ENCODE results near the gene RNF212B.

GRCh38 chr14:23209651-23210423 is 27.9 kb upstream of the RNF212B start:
- TF ChIP-seq CREB1 (IDR thresholded peaks at IDR 0.05; ENCODE audit: low read depth), result no peak
- no peak for TF ChIP-seq SP1 (IDR thresholded peaks at IDR 0.05; ENCODE audit: low read depth, low read length)
- no peak for TF ChIP-seq EZH2 (IDR thresholded peaks at IDR 0.05; ENCODE audit: borderline replicate concordance, control insufficient read depth, low read depth, low read length)
- TF ChIP-seq NFYA (IDR thresholded peaks at IDR 0.05; ENCODE audit: borderline replicate concordance, low read depth, low read length), result no peak
- no peak for TF ChIP-seq CBX5 (IDR thresholded peaks at IDR 0.05; ENCODE audit: low read depth)
- TF ChIP-seq, protein P1, sequence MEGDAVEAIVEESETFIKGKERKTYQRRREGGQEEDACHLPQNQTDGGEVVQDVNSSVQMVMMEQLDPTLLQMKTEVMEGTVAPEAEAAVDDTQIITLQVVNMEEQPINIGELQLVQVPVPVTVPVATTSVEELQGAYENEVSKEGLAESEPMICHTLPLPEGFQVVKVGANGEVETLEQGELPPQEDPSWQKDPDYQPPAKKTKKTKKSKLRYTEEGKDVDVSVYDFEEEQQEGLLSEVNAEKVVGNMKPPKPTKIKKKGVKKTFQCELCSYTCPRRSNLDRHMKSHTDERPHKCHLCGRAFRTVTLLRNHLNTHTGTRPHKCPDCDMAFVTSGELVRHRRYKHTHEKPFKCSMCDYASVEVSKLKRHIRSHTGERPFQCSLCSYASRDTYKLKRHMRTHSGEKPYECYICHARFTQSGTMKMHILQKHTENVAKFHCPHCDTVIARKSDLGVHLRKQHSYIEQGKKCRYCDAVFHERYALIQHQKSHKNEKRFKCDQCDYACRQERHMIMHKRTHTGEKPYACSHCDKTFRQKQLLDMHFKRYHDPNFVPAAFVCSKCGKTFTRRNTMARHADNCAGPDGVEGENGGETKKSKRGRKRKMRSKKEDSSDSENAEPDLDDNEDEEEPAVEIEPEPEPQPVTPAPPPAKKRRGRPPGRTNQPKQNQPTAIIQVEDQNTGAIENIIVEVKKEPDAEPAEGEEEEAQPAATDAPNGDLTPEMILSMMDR (IDR thresholded peaks at IDR 0.05 in 2 of 3, conservative IDR thresholded peaks at IDR 0.05 in 1 of 3; ENCODE audit: control insufficient read depth in 2 of 3, extremely low read depth in 1 of 3, insufficient read depth in 1 of 3, low read depth in 3 of 3, low read length in 3 of 3), result no peak
- TF ChIP-seq CHD4 (IDR thresholded peaks at IDR 0.05), result no peak
- TF ChIP-seq ZBTB33 (IDR thresholded peaks at IDR 0.05), result no peak
- TF ChIP-seq ZNF207 (IDR thresholded peaks at IDR 0.05; ENCODE audit: borderline replicate concordance), result no peak
- no peak for TF ChIP-seq POLR2A (IDR thresholded peaks at IDR 0.05; ENCODE audit: low read depth, low read length)
- no peak for TF ChIP-seq FOS (IDR thresholded peaks at IDR 0.05; ENCODE audit: borderline replicate concordance, extremely low read depth, insufficient read length)
- no peak for TF ChIP-seq SREBF2 (IDR thresholded peaks at IDR 0.05; ENCODE audit: low read length)

Data from GM12878 (cell line).